Esophagus muscularis mucosa (tissue), 4 donors: ENCODE results near the gene KCNQ4. TPM values are rescaled to one million over a fixed set of nuclear protein-coding genes. Genes with fewer than 3 reads are reported as not detected.

Experiments used
- DNase-seq: peaks from one replicate; pipeline ENCODE4 v3.0.0-alpha.2; 2017; ENCODE audit errors: extremely low spot score
- H3K27ac ChIP-seq, 4 donors: fragments of 200-600 bp; sonication (generic); replicated peaks in 1 of 4; 1 replicate in 3 of 4; 2 replicates in 1 of 4; pipeline ENCODE4 v1.5.1; 2016 to 2019; ENCODE audit warnings: mild to moderate bottlenecking in 1 of 4
- H3K27me3 ChIP-seq, 4 donors: fragments of 200-600 bp; sonication (generic); one replicate each; pipeline versions ENCODE4 v1.5.1 to v1.6.0; 2016 to 2019
- H3K36me3 ChIP-seq, 4 donors: fragments of 200-600 bp; sonication (generic); one replicate each; pipeline ENCODE4 v1.5.1; 2016 to 2019
- H3K4me1 ChIP-seq, 4 donors: fragments of 200-600 bp; sonication (generic); one replicate each; pipeline ENCODE4 v1.5.1; 2016 to 2019
- H3K4me3 ChIP-seq, 4 donors: fragments of 200-600 bp; sonication (generic); 1 replicate in 2 of 4; 2 replicates in 2 of 4; pipeline ENCODE4 v1.5.1; 2016 to 2019; ENCODE audit warnings: mild to moderate bottlenecking in 4 of 4, moderate library complexity in 1 of 4
- H3K9me3 ChIP-seq, 4 donors: fragments of 200-600 bp; sonication (generic); 1 replicate in 3 of 4; 2 replicates in 1 of 4; pipeline ENCODE4 v1.5.1; 2016 to 2019
- EP300 ChIP-seq: sonication (generic); formaldehyde crosslinking; IDR thresholded peaks from one replicate; pipeline ENCODE4 v1.6.1; 2017; ENCODE audit warnings: antibody characterized with exemption
- POLR2A ChIP-seq: fragments of 450-650 bp; IDR thresholded peaks from one replicate; pipeline ENCODE4 v1.6.1; 2017; ENCODE audit warnings: antibody characterized with exemption, moderate library complexity, mild to moderate bottlenecking, low read depth
- POLR2AphosphoS5 ChIP-seq, 2 donors: sonication (generic); formaldehyde crosslinking; IDR thresholded peaks; one replicate each; pipeline ENCODE4 v1.6.1; 2017; ENCODE audit warnings: antibody characterized with exemption in 2 of 2
- WGBS: methylation state at CpG from one replicate; pipeline ENCODE4 v1.1.5; 2018; 5-methylcytosine and 5-hydroxymethylcytosine counted together
- intact Hi-C: fragments of 100-400 bp; cut with DNase I; formaldehyde crosslinking; loops from one replicate; pipeline ENCODE4 v1.15.1; 2023
- total RNA-seq, 4 donors: library from RNA; depleted of rRNA; stranded (reverse); fragments of >200 nt; gene quantifications; one replicate each; pipeline versions ENCODE4 v1.1.0 to v1.2.1, GENCODE V29; 2016
- TF ChIP-seq, protein P1 (sequence below), 3 experiments: fragments of 200-600 bp in 2 of 3; fragments of 450-650 bp in 1 of 3; sonication (generic) in 2 of 3; IDR thresholded peaks; one replicate each; pipeline ENCODE4 v1.5.1; 2017 to 2019; ENCODE audit warnings: antibody characterized with exemption in 3 of 3, mild to moderate bottlenecking in 2 of 3, moderate library complexity in 1 of 3

Gene KCNQ4
- total RNA-seq, 4 donors from 2014 or later = 9.3 to 22.0 (median 17.1) TPM

DNA sequence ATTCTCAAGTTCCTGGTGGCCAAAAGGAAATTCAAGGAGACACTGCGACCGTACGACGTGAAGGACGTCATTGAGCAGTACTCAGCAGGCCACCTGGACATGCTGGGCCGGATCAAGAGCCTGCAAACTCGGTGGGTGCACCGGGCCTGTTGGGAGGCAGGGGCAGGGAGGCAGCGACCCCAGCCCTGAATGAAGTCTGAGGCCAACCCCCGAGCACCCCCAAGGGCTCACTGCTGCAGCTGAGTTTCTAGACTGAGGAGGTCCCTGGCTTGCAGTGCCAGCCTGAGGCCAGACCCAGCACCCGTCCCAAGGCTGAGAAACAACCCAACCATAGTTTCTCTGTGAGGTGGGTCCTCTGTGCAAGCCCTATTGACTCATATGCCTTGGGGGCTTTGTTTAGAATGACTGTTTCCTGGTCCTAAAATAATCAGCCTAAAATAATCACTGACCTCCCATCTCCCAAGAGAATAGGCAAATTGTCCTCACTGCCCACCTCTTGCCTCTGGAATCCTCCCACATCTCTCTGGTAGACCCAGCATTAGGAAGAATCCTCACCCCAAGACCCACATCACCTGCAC, 51.5 kb downstream of the KCNQ4 start:
- no peaks in the 10 kb centered on the region for H3K27me3 ChIP-seq
- DNase-seq = no peak
- WGBS = 73% methylated on average over 11 of the region's 11 CpGs
- H3K4me3 ChIP-seq = no peak overlapping the region
- H3K4me1 ChIP-seq = no peaks in the 10 kb centered on the region
- TF ChIP-seq EP300 (no peak), POLR2AphosphoS5 (IDR thresholded peaks at IDR 0.05) (no peak), POLR2A (no peak)
- TF ChIP-seq, protein P1, sequence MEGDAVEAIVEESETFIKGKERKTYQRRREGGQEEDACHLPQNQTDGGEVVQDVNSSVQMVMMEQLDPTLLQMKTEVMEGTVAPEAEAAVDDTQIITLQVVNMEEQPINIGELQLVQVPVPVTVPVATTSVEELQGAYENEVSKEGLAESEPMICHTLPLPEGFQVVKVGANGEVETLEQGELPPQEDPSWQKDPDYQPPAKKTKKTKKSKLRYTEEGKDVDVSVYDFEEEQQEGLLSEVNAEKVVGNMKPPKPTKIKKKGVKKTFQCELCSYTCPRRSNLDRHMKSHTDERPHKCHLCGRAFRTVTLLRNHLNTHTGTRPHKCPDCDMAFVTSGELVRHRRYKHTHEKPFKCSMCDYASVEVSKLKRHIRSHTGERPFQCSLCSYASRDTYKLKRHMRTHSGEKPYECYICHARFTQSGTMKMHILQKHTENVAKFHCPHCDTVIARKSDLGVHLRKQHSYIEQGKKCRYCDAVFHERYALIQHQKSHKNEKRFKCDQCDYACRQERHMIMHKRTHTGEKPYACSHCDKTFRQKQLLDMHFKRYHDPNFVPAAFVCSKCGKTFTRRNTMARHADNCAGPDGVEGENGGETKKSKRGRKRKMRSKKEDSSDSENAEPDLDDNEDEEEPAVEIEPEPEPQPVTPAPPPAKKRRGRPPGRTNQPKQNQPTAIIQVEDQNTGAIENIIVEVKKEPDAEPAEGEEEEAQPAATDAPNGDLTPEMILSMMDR (IDR thresholded peaks at IDR 0.05) = no peak
- peaks cover 0 to 80% (median 43%) of the 10 kb centered on the region in 4 donors for H3K36me3 ChIP-seq
- H3K27ac ChIP-seq = no peak overlapping the region
- H3K9me3 ChIP-seq = no peaks in the 10 kb centered on the region
- intact Hi-C loops = no loop called here

DNA sequence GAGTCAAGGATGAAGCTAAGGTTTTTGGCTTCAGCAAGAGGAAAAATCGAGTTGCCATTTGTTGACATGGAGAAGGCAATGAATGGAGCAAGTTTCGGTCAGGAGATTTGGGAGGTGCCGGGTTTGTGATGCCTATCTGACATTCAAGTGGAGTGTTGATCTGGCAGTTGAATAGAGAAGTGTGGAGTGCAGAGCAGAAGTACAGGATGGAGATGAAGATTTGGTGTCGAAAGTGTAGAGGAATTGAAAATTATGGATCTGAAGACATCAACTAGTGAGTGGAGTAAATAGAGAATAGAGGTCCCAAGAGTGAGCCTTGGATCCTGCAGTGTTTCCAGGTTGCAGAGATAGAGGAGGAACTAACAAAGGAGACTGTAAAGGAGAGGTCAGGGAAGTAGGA, 52.7 kb downstream of the KCNQ4 start:
- no peak for DNase-seq
- no peaks in the 10 kb centered on the region for H3K27me3 ChIP-seq
- peaks cover 0 to 77% (median 38%) of the 10 kb centered on the region in 4 donors for H3K36me3 ChIP-seq
- no peak overlapping the region for H3K27ac ChIP-seq
- 80% methylated on average over 4 of the region's 4 CpGs for WGBS
- H3K4me3 ChIP-seq = no peak overlapping the region
- H3K4me1 ChIP-seq = no peaks in the 10 kb centered on the region
- intact Hi-C loops = no loop called here
- TF ChIP-seq POLR2A = no peak
- no peak for TF ChIP-seq POLR2AphosphoS5 (IDR thresholded peaks at IDR 0.05)
- no peak for TF ChIP-seq EP300
- TF ChIP-seq, protein P1 (IDR thresholded peaks at IDR 0.05) = no peak
- no peaks in the 10 kb centered on the region for H3K9me3 ChIP-seq

DNA sequence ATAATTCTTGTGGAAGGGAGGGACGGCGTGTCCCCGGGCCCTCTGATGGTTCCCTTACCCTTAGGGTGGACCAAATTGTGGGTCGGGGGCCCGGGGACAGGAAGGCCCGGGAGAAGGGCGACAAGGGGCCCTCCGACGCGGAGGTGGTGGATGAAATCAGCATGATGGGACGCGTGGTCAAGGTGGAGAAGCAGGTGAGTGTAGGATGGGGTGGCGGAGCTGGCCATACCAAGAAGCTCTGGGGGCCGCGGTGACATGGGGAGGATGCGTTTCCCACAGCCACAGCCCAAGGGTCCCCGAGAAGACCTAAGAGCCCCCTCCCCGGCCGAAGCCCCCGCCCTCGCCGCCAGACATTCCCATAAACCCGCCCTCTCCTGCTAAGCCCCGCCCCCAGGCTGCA, 54.0 kb downstream of the KCNQ4 start:
- no peak for TF ChIP-seq POLR2A
- TF ChIP-seq EP300 = no peak
- TF ChIP-seq POLR2AphosphoS5 (IDR thresholded peaks at IDR 0.05) = no peak
- TF ChIP-seq, protein P1 (IDR thresholded peaks at IDR 0.05) = no peak
- no peak overlapping the region for H3K4me3 ChIP-seq
- intact Hi-C loops = no loop called here
- H3K9me3 ChIP-seq = peaks cover 0 to 5% (median under 1%) of the 10 kb centered on the region in 4 donors
- H3K4me1 ChIP-seq = no peaks in the 10 kb centered on the region
- peaks cover 0 to 65% (median 32%) of the 10 kb centered on the region in 4 donors for H3K36me3 ChIP-seq
- H3K27me3 ChIP-seq = no peaks in the 10 kb centered on the region
- no peak for DNase-seq
- H3K27ac ChIP-seq = no peak overlapping the region
- 81% methylated on average over 17 of the region's 24 CpGs for WGBS

DNA sequence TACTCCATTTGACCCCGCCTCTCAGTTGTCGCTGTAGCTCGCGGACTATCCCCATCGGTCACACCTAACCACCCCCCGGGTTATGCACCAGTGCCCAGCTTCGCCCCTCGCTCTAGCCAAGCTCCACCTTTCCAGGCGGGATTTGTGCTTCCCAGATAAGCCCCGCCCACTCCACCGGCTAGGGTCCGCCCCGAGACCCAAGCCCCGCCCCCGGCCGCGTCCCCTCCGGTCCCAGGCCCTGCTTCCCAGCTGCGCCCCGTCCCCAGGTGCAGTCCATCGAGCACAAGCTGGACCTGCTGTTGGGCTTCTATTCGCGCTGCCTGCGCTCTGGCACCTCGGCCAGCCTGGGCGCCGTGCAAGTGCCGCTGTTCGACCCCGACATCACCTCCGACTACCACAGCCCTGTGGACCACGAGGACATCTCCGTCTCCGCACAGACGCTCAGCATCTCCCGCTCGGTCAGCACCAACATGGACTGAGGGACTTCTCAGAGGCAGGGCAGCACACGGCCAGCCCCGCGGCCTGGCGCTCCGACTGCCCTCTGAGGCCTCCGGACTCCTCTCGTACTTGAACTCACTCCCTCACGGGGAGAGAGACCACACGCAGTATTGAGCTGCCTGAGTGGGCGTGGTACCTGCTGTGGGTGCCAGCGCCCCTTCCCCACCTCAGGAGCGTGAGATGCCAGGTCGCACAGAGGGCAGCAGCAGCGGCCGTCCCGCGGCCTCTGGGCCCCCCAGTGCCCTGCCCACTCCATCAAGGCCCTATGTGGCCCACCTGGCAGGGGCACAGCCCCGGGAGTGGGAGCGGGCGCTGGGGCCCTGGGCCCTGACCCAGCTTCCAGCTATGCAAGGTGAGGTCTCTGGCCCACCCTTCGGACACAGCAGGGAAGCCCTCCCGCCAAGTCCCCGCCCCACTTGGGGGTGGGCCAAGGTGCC, 54.7 kb downstream of the KCNQ4 start:
- Histone ChIP-seq H3K27ac (no peak overlapping the region), H3K27me3 (no peaks in the 10 kb centered on the region), H3K4me1 (no peaks in the 10 kb centered on the region), H3K36me3 (peaks cover 0 to 58% (median 30%) of the 10 kb centered on the region in 4 donors), H3K4me3 (no peak overlapping the region), H3K9me3 (peaks cover 0 to 11% (median 2%) of the 10 kb centered on the region in 4 donors)
- DNase-seq = no peak
- WGBS = 83% methylated on average over 21 of the region's 60 CpGs
- intact Hi-C loops = no loop called here
- TF ChIP-seq, protein P1 (IDR thresholded peaks at IDR 0.05) = no peak
- TF ChIP-seq POLR2A = no peak
- TF ChIP-seq POLR2AphosphoS5 (IDR thresholded peaks at IDR 0.05) = no peak
- no peak for TF ChIP-seq EP300
